Measurements from ENCODE around the gene CARD9.

DNA sequence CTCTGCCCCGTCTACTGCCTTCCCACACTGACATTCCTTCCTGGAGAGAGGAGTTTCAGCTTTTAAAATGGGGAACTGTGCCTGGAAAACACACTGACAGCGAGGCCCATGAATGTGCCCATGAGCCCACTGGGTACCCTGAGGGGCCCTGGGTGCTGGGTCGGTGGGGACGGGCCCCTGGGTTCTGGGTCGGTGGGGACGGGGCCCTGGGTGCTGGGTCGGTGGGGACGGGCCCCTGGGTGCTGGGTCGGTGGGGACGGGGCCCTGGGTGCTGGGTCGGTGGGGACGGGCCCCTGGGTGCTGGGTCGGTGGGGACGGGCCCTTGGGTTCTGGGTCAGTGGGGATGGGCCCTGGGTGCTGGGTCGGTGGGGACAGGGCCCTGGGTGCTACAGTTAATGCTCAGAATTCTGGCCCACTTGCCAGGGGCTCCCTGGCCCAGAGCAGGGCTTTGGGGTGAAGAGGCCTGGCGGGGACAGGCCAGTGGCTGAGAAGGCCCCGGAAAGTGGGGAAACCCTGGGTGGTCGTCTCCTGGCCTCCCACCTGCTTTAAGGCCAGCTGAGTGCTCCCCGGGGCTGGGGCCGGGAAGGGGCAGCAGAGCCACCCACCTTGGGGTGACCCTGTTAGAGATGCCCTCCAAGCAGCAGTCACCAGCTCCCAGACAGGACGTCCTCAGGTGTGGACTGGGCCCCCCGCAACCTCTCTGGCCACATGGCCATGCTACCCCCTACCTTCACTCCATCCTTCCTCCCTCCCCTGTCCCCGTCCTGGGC lies 43.6 kb downstream of the CARD9 start:
- no peak for TF ChIP-seq CTCF (IDR thresholded peaks at IDR 0.05)
- TF ChIP-seq POLR2A (IDR thresholded peaks at IDR 0.05) = no peak
